Esophagus squamous epithelium (tissue), 4 donors: ENCODE data around the gene CLTA.

ENCODE experiments used
- CTCF ChIP-seq, 6 experiments: fragments of 450-650 bp in 4 of 6; fragments of 200-600 bp in 2 of 6; sonication (generic) in 2 of 6; IDR thresholded peaks; one replicate each; pipeline ENCODE4 v1.5.1; 2016 to 2019; ENCODE audit warnings: antibody characterized with exemption in 6 of 6, mild to moderate bottlenecking in 4 of 6, moderate library complexity in 4 of 6
- POLR2A ChIP-seq, 4 donors: fragments of 450-650 bp; IDR thresholded peaks; one replicate each; pipeline ENCODE4 v1.6.1; 2017; ENCODE audit warnings: antibody characterized with exemption in 4 of 4, mild to moderate bottlenecking in 4 of 4, moderate library complexity in 3 of 4

GRCh38 chr9:36192196-36192595 is 1.5 kb downstream of the CLTA start:
- TF ChIP-seq CTCF (IDR thresholded peaks at IDR 0.05), result no peak
- TF ChIP-seq POLR2A (IDR thresholded peaks at IDR 0.05), result no peak
